Measurements from ENCODE around the gene ESRP2. TPM values are rescaled to one million over a fixed set of nuclear protein-coding genes. Genes with fewer than 3 reads are reported as not detected.

Gene ESRP2
- total and polyA plus RNA-seq, 2 donors (not counting 3 experiments of a cell fraction or from before 2014, with no cell fraction given), result 0.57 to 0.66 TPM

DNA sequence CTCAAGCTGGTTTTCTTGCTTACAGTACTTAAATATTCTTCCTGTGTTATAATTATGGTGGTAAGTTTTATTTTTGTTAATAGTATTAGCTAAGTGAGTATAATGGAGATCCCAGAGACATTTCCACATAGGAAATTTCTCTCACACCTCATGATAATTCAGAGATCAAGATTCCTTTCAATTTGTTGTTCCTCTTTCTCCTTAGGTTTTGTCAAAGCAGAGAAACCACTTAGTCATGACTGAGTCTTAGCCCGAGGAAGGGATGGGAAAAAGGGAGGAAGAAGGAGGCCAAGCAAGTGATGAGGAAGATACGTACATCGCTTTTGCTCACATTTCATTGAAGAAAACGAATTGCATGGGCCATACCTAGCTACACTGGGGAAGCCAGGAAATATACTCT lies 18.4 kb downstream of the ESRP2 start:
- Histone ChIP-seq H3K9me1 (replicated peaks; ENCODE audit: control insufficient read depth, extremely low read depth, insufficient read depth, low read length) (no peaks in the 10 kb centered on the region), H3K4me1 (ENCODE audit: control insufficient read depth, extremely low read depth, insufficient read depth, low read length) (no peaks in the 10 kb centered on the region), H3K36me3 (ENCODE audit: control insufficient read depth in 2 of 2, extremely low read depth in 1 of 2, insufficient read depth in 2 of 2, low read length in 2 of 2) (no peaks in the 10 kb centered on the region), H3K9ac (replicated peaks; ENCODE audit: extremely low read depth, insufficient read depth, low read length) (no peak overlapping the region), H4K20me1 (replicated peaks; ENCODE audit: control insufficient read depth, extremely low read depth, insufficient read depth, low read length) (peaks cover under 1% of the 10 kb centered on the region), H3K27me3 (ENCODE audit: control insufficient read depth in 2 of 2, insufficient read depth in 2 of 2, low read length in 2 of 2) (no peaks in the 10 kb centered on the region), H3K27ac (ENCODE audit: insufficient read depth, low read depth, low read length) (no peak overlapping the region), H3K4me2 (ENCODE audit: insufficient read depth, low read length) (no peak overlapping the region), H3K79me2 (ENCODE audit: control insufficient read depth, insufficient read depth, low read length) (no peaks in the 10 kb centered on the region), H2AFZ (ENCODE audit: low read depth, low read length) (no peak overlapping the region), H3K9me3 (replicated peaks; ENCODE audit: control insufficient read depth, insufficient read depth, low read length) (no peaks in the 10 kb centered on the region), H3K4me3 (replicated peaks in 1 of 3; ENCODE audit: insufficient read depth in 1 of 3, low read depth in 1 of 3, low read length in 3 of 3) (no peak overlapping the region)
- FAIRE-seq (no peak), DNase-seq (ENCODE audit: low read depth, low spot score) (no peak)
- ChIA-PET CTCF (interaction anchor here (0.6 to 2.0 kb wide), 8 partner anchors 10 to 177 kb away, joined by 3 to 12 read pairs (median 4); partner anchors contain the start of gene NFATC3), POLR2A (interaction anchor here (0.6 kb wide), 1 partner anchor 19 kb away, joined by 4 read pairs; no protein-coding TSS in a partner anchor)
- intact Hi-C loops (cut with micrococcal nuclease), result no loop called here
- no peak for TF ChIP-seq FOS (IDR thresholded peaks at IDR 0.05; ENCODE audit: borderline replicate concordance, insufficient read depth, low read length)
- TF ChIP-seq GATA2 (IDR thresholded peaks at IDR 0.05; ENCODE audit: insufficient read depth, insufficient read length, low read depth, low read length), result no peak
- no peak for TF ChIP-seq POLR2A (IDR thresholded peaks at IDR 0.05; ENCODE audit: low read depth, low read length)
- TF ChIP-seq JUN (IDR thresholded peaks at IDR 0.05; ENCODE audit: borderline replicate concordance, insufficient read depth, insufficient read length, low read depth), result no peak
- TF ChIP-seq POLR2AphosphoS5 (IDR thresholded peaks at IDR 0.05; ENCODE audit: insufficient read depth, low read depth, low read length), result no peak
- TF ChIP-seq, protein P1, sequence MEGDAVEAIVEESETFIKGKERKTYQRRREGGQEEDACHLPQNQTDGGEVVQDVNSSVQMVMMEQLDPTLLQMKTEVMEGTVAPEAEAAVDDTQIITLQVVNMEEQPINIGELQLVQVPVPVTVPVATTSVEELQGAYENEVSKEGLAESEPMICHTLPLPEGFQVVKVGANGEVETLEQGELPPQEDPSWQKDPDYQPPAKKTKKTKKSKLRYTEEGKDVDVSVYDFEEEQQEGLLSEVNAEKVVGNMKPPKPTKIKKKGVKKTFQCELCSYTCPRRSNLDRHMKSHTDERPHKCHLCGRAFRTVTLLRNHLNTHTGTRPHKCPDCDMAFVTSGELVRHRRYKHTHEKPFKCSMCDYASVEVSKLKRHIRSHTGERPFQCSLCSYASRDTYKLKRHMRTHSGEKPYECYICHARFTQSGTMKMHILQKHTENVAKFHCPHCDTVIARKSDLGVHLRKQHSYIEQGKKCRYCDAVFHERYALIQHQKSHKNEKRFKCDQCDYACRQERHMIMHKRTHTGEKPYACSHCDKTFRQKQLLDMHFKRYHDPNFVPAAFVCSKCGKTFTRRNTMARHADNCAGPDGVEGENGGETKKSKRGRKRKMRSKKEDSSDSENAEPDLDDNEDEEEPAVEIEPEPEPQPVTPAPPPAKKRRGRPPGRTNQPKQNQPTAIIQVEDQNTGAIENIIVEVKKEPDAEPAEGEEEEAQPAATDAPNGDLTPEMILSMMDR (IDR thresholded peaks at IDR 0.05; ENCODE audit: extremely low read depth in 1 of 2, insufficient read depth in 1 of 2, low read depth in 1 of 2, low read length in 2 of 2), result no peak
- TF ChIP-seq EZH2 (IDR thresholded peaks at IDR 0.05; ENCODE audit: borderline replicate concordance, low read depth, low read length, severe bottlenecking), result no peak
- TF ChIP-seq MYC (IDR thresholded peaks at IDR 0.05; ENCODE audit: low read depth, low read length), result no peak
- TF ChIP-seq, protein P2, sequence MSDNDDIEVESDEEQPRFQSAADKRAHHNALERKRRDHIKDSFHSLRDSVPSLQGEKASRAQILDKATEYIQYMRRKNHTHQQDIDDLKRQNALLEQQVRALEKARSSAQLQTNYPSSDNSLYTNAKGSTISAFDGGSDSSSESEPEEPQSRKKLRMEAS (IDR thresholded peaks at IDR 0.05; ENCODE audit: insufficient read depth, insufficient read length), result no peak
- BruUV-seq (replicated peaks), result no TSS peak
- dilution Hi-C loops (cut with MboI; ENCODE audit: extremely low pct_ligation_motif_present, low sequenced_read_pairs), result no loop called here
